ENCODE measurements around the gene RAB40B.

The RAB40B gene

GRCh38 chr17:82611140-82612058 lies 87.1 kb downstream of the RAB40B start:
- peak; percentile 74 for DNase-seq

DNA sequence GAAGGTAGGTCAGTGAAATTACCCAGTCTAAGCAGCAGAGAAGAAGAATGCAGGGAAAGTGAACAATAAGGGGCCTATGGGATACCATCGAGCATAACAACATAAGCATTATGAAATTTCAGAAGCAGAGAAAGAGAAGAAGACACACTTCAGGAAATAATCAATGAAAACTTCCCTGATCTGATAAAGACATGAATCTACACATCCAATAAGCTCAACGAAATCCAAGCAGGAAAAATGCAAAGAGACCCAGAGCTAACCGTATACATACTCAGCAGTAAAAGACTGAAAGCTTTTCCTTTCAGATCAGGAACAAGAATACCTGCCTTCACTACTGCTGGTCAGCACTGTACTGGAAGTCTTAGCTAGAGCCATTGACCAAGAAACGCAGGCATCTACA lies 88.8 kb downstream of the RAB40B start:
- DNase-seq = no peak

- DNase-seq = no peak
Observed at GRCh38 chr17:82608816-82609215, 89.7 kb downstream of the RAB40B start.

- DNase-seq = no peak
Observed at GRCh38 chr17:82605939-82606600, 92.4 kb downstream of the RAB40B start.

Measured in NCI-H1105 treated with DMSO at 0.1 percent for 48 hours (cell line).